ENCODE measurements around the gene EXOC2.

DNA sequence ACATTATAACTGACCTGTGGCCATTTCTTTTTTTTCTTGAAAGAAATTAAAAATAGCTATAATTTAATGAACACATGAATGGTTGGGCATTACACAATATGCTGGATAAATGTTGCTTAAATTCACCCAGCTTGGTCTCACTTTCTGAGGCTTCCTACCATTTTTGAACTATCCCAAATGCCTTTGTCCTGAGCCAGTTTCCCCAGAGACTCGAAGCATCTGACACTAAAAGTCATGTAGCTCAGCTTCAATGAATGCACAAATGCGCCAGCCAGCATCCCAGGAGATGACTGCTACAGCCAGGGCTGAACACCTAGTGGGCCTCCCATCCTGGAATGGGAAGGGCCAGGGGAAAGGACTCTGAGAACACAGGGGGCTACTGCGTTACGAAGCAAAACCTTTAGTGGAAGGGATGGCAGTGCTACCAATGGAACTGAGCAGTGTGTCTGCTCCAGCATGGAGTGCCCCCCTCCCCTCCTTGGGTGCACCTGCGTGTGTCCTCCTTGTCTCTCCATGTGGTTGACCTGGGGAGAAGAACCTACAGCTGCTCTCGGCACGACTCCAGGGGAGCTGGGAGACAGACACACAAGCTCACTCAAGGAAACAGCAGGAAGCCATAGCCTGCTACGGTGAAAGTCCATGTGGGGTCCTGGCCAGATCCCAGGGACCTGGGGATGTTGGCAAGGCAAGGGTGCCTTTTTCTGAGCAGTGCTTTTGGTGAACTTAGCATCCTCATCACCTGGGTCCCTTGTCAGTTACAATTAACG lies 240.5 kb downstream of the EXOC2 start:
- no peak for TF ChIP-seq POLR2AphosphoS5 (IDR thresholded peaks at IDR 0.05; ENCODE audit: low read depth, low read length)
- TF ChIP-seq, protein P1, sequence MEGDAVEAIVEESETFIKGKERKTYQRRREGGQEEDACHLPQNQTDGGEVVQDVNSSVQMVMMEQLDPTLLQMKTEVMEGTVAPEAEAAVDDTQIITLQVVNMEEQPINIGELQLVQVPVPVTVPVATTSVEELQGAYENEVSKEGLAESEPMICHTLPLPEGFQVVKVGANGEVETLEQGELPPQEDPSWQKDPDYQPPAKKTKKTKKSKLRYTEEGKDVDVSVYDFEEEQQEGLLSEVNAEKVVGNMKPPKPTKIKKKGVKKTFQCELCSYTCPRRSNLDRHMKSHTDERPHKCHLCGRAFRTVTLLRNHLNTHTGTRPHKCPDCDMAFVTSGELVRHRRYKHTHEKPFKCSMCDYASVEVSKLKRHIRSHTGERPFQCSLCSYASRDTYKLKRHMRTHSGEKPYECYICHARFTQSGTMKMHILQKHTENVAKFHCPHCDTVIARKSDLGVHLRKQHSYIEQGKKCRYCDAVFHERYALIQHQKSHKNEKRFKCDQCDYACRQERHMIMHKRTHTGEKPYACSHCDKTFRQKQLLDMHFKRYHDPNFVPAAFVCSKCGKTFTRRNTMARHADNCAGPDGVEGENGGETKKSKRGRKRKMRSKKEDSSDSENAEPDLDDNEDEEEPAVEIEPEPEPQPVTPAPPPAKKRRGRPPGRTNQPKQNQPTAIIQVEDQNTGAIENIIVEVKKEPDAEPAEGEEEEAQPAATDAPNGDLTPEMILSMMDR (IDR thresholded peaks at IDR 0.05): no peak
- TF ChIP-seq, protein P2, sequence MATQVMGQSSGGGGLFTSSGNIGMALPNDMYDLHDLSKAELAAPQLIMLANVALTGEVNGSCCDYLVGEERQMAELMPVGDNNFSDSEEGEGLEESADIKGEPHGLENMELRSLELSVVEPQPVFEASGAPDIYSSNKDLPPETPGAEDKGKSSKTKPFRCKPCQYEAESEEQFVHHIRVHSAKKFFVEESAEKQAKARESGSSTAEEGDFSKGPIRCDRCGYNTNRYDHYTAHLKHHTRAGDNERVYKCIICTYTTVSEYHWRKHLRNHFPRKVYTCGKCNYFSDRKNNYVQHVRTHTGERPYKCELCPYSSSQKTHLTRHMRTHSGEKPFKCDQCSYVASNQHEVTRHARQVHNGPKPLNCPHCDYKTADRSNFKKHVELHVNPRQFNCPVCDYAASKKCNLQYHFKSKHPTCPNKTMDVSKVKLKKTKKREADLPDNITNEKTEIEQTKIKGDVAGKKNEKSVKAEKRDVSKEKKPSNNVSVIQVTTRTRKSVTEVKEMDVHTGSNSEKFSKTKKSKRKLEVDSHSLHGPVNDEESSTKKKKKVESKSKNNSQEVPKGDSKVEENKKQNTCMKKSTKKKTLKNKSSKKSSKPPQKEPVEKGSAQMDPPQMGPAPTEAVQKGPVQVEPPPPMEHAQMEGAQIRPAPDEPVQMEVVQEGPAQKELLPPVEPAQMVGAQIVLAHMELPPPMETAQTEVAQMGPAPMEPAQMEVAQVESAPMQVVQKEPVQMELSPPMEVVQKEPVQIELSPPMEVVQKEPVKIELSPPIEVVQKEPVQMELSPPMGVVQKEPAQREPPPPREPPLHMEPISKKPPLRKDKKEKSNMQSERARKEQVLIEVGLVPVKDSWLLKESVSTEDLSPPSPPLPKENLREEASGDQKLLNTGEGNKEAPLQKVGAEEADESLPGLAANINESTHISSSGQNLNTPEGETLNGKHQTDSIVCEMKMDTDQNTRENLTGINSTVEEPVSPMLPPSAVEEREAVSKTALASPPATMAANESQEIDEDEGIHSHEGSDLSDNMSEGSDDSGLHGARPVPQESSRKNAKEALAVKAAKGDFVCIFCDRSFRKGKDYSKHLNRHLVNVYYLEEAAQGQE (IDR thresholded peaks at IDR 0.05; ENCODE audit: insufficient read depth in 1 of 2, low read depth in 2 of 2, low read length in 1 of 2): no peak

All from Panc1 (cell line).